Epithelial cell of proximal tubule (primary cell): ENCODE measurements around the gene CCDC157. TPM values are rescaled to one million over a fixed set of nuclear protein-coding genes. Genes with fewer than 3 reads are reported as not detected.

Experiments used
- DNase-seq: peaks from one replicate; pipeline ENCODE4 v3.0.0-alpha.2; 2011; ENCODE audit warnings: low read depth
- H3K4me3 ChIP-seq: 2 replicates; pipeline ENCODE4 v1.5.1; 2011; ENCODE audit warnings: low read depth, mild to moderate bottlenecking, low read length
- total RNA-seq: library from RNA; depleted of rRNA; stranded (reverse); fragments of >200 nt; gene quantifications from 2 replicates; pipeline ENCODE4 v1.2.3, GENCODE V29; 2015
- TF ChIP-seq, protein P1 (sequence below): conservative IDR thresholded peaks from 2 replicates; pipeline ENCODE4 v1.5.1; 2012; ENCODE audit warnings: low read depth, mild to moderate bottlenecking, low read length

The CCDC157 gene
- total RNA-seq, 1 donor from 2014 or later, result 2.2 TPM

DNA sequence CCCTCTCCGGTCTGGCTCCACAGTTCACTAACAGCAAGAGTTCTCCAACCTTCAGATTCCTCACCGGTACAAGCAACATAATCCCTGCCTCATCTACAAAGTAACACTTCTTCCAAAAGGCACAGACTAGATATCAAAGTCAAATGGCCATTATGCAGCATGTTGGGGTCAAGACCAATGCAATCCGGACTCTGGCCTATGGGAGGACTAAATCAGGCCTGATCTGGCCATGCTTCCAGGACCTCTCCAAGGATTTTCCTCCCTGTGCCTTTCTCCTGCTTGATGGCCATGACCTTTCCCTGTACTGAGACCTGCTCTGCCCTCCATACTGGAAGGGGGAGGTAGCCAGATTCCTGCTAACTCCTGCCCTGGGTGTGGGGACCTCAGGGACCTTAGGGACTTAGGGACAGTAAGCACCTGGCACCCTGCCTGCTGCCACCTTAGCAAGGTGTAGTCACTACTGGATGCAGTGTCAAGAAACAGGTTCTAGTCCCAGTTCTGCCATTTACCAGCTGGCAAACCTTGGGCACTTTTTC lies 36.7 kb upstream of the CCDC157 start:
- no peak overlapping the region for H3K4me3 ChIP-seq
- TF ChIP-seq, protein P1, sequence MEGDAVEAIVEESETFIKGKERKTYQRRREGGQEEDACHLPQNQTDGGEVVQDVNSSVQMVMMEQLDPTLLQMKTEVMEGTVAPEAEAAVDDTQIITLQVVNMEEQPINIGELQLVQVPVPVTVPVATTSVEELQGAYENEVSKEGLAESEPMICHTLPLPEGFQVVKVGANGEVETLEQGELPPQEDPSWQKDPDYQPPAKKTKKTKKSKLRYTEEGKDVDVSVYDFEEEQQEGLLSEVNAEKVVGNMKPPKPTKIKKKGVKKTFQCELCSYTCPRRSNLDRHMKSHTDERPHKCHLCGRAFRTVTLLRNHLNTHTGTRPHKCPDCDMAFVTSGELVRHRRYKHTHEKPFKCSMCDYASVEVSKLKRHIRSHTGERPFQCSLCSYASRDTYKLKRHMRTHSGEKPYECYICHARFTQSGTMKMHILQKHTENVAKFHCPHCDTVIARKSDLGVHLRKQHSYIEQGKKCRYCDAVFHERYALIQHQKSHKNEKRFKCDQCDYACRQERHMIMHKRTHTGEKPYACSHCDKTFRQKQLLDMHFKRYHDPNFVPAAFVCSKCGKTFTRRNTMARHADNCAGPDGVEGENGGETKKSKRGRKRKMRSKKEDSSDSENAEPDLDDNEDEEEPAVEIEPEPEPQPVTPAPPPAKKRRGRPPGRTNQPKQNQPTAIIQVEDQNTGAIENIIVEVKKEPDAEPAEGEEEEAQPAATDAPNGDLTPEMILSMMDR, result no peak
- no peak for DNase-seq

DNA sequence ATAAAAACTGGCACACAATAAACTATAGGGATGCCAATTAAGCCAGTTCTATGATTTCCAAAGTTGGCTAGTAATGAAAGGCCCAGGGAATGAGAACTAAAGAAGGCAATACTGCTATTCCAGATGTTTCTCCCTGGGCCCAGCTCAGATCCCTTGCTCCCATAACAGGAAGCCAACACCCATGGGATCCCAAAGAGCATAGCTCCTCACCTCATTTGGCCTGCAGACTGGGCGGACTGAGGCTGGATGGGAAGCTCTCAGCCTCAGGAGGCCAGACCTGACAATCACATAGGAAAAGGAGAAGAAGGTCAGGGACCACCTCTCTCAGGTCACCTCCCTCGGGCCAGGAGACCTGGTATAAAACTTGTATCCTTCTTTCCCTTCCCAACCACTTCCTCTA lies 35.3 kb upstream of the CCDC157 start:
- no peak overlapping the region for H3K4me3 ChIP-seq
- TF ChIP-seq, protein P1, result no peak
- no peak for DNase-seq

DNA sequence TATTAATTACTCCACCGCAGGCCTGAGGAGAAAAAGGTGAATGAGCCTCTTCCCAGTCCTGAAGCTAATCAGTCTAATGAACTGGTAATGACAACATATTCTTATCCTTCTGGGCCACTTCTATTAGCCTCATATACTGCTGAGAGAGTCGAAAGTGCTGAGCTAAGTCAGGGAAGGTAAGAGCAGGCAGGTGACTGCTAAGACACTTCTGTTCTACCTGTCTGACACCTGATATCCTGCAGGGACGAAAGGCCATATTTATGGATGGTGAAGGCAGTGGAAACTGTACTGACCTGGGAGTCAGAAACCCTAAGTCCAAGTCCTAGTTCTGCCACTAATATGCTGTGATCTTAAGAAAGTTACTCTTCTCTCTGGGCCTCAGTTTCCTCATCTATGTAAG lies 33.6 kb upstream of the CCDC157 start:
- TF ChIP-seq, protein P1, result no peak
- no peak overlapping the region for H3K4me3 ChIP-seq
- no peak for DNase-seq

DNA sequence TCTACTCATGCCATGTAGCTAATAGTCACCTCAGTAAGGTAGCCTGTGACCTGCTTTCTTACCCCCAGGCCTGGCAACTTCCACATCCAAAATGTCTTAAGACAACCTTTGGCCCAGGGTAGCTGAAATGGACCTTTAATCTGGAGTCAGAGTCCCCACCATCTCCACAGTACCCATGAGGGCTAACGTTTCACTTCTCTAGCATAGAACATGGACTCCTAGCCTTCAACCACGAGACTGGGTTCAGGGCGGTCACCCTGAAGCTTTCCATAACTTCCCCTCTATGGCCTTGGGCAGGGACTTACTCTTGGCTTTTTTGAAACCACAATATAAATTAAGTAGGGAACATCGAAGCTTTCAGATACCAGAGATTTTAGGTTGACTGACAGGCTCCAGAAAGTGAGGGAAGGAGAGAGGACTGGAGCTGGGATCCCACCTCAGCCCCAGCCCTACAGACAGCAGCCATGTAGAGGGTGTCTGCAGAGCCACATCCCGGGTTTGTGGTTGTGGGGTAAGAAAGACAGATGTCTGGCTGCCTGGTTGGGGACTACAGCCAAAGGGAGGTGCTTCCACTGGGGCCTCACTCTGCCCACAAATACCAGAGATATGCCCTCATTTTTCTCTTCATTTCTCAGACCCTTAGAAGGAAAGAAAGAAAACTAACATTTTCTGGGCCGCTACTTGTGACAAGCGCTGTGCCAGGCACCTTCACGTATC lies 32.6 kb upstream of the CCDC157 start:
- peak overlapping the region; percentile 74 for H3K4me3 ChIP-seq
- no peak for DNase-seq
- TF ChIP-seq, protein P1, result no peak

DNA sequence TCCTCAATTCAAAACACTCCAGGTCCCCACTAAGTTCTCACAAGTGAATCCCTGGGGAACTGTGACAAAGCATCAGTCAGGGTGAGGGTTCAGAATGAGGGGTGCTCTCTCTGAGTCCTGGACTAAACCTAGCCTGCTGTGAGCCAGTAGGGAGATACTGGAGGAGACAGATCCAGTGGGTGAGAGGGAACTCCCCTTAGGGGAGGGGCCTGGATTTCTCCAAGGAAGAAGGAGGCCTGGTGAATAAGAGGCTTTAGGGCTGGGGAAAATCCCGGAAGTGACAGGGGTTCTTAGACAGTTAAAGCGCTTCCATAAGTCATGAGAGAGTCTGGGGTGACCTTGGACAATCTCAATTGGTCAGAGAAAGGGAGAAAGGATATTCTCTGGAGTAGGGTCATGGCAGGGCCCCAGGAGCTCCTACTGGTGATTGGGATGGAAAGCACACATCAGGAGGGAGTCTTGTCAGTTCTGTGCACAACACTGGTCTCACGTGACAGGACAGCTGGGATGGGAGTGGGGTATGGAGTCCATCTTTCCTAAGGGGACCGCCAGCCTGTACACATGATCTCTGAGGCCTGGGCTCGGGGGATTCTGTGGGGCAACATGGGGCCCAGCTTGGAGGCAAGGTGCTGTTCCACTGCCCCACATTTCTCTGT lies 31.6 kb upstream of the CCDC157 start:
- peak; percentile 78 for DNase-seq
- H3K4me3 ChIP-seq, result peak overlapping the region; percentile 74
- TF ChIP-seq, protein P1, result no peak

DNA sequence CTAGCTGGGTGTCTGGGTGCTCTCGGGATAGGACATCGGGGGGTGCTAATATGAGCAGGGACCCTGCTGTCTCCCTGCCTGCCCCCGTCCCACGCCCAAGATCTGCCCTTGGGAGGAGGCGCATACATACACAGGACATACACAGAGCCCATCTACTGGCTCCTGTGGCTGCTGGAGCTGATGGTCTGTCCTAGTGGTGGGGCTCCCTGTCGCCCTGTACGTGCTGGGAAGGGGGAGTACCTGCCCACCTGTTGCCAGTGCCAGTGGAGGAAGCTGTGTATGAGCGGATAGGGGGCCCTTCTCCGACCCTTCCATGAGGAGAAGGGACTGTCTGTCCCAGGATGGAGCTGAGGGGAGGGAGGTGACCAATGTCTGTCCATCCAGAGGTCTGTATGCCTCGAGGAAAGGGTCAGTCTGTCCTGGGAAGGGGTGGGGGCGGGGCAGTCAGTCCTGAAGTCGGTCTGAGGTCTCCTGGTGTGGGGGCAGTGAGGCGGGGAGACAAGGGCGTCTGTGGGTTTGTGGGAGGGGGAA lies 31.0 kb upstream of the CCDC157 start:
- TF ChIP-seq, protein P1, result no peak
- H3K4me3 ChIP-seq, result peak overlapping the region; percentile 74
- no peak for DNase-seq
